ENCODE results near the gene SLCO4C1.
"Not testable (repeated sequence)": the region's sequence is repeated elsewhere in the genome, so short reads cannot be mapped to it uniquely, and the experiment has no call there.

The SLCO4C1 gene, protein sequence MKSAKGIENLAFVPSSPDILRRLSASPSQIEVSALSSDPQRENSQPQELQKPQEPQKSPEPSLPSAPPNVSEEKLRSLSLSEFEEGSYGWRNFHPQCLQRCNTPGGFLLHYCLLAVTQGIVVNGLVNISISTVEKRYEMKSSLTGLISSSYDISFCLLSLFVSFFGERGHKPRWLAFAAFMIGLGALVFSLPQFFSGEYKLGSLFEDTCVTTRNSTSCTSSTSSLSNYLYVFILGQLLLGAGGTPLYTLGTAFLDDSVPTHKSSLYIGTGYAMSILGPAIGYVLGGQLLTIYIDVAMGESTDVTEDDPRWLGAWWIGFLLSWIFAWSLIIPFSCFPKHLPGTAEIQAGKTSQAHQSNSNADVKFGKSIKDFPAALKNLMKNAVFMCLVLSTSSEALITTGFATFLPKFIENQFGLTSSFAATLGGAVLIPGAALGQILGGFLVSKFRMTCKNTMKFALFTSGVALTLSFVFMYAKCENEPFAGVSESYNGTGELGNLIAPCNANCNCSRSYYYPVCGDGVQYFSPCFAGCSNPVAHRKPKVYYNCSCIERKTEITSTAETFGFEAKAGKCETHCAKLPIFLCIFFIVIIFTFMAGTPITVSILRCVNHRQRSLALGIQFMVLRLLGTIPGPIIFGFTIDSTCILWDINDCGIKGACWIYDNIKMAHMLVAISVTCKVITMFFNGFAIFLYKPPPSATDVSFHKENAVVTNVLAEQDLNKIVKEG

GRCh38 chr5:102296178-102296817 is at the start of gene SLCO4C1:
Gene SLCO4C1, minus strand, starts transcription at chr5:102296284. Its CDS starts 22 bp downstream, at chr5:102296262.
- DNase-seq, result peak; percentile 79

DNA sequence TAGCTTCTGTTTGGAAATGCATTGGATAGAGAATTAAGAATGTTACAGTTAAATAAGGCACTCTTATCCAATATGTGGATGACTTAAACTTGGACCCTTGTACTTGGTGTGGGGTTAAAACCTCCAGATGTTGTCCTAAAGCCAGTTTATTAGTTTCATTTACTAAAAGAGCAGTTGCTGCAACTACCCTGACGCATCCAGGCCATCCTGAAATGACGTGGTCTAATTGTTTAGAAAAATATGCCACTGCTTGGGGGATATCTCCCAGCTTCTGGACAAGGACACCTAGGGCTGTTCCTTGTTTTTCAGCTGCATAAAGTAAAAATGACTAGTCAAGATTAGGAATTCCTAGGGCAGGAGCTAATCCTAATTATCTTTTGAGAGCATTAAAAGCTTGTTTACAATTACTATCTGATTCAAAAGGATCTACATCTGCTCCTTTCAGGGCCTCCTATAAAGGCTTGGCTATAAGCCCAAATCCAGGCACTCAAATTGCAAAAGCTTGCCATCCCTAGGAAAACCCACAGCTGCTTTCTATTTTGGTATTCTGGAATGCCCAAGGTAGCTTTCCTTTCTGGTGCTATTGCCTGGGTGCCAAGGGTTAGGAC is 45.7 kb upstream of the SLCO4C1 start:
- no peak for DNase-seq

- no peak for DNase-seq
These were observed 28.6 kb upstream of the SLCO4C1 start for GRCh38 chr5:102324714-102325113.

DNA sequence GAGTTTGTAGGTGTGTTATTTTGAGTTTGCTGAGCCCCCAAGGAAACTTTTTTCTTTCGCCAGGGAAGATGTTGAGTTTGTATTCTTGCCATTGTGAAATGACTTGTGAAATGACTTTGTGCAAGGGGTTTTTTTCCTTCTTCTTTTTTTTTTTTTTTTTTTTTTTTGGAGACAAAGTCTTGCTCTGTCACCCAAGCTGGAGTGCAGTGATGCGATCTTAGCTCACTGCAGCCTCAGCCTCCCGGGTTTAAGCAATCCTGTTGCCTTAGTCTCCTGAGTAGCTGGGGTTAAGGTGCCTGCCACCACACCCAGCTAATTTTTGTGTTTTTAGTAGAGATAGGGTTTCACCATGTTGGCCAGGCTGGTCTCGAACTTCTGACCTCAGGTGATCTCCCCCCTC is 22.7 kb upstream of the SLCO4C1 start:
- DNase-seq, result not testable (repeated sequence)

DNA sequence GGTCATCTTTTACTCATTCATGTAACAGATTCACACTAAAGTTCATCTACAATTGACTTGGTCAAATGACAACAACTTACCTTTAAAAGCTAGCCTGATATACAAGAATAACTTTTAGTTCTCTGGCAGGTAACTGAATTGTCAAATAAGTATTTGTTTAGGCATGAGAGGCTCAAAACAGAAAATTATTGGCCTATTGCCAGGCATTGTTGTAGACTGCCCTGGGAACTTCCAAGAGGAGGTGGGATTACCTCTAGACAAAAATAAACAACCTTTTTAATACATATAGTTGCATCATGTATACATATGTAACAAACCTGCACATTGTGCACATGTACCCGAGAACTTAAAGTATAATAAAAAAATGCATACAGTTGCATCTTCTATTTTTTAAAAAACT is 18.2 kb upstream of the SLCO4C1 start:
- DNase-seq, result no peak

- no peak for DNase-seq
These were observed 17.8 kb upstream of the SLCO4C1 start for GRCh38 chr5:102313912-102314311.

DNA sequence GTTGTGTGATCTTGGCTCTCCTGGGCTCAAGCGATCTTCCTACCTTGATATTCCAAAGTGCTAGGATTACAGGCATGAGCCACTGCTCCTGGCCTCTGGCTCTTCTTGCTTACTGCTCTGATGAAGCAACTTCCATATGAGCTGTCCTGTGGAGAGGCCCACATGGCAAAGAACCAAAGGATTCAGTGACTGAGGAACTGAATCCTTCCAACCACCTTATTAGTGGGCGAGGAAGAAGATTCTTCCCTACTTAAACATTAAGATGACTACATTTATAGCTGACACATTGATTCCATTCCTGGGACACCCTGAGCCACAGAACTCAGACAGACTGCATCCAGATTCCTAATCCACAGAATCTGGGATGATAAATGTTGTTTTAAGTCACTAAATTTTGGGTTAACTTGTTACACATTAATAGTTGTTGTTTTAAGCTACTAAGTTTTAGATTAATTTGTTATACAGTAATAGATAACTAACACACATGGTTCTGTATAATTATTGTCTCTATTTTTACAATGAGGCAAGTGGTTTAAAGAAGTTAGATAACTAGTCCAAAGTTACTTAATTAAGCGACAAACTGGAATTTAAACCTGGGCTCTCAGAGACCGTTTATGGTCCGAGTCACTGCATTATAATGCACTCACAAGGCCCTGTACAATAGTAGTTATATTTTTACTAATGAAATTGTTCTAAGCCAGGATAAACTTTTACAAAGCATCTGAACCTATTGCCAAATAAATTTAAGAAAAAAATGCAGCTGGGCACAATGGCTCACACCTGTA is 16.7 kb upstream of the SLCO4C1 start:
- DNase-seq, result no peak

DNA sequence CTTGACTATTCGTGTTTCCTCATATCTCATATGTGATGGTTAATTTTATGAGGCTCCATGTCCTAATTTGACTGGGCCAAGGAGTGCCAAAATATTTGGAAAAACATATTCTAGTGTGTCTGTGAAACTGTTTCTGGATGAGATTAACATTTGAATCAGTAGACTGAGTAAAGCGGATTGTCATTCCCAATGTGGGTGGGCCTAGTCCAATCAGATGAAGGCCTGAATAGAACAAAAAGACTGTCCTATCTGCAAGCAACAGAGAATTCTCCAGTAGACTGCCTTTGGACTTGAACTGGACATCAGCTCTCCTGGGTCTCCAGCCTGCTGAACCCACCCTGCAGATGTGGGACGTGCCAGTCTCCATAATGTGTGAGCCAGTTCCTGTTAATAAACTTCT is 13.5 kb upstream of the SLCO4C1 start:
- no peak for DNase-seq

DNA sequence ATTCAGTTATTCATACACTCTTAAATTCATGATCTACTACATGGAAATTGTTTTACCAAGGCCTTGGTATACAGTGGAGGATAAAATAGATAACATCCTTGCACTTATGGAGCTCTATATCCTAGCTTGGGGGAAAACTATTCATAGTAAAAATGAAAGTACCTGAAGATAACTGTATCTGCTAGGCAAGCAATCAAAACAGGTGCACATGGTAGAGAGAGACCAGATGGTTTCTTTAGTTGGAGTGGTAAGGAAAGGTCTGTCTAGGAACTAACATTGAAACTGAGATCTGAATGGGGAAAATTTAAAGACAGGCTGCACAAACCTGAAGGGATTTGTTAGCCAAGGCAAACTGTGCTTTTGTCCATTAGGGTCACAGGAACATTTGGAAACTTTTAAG is 11.1 kb upstream of the SLCO4C1 start:
- no peak for DNase-seq

- DNase-seq, result no peak
These were observed 10.0 kb upstream of the SLCO4C1 start for GRCh38 chr5:102306121-102306520.

GRCh38 chr5:102295534-102296177 is 428 bp downstream of the SLCO4C1 start:
- DNase-seq, result no peak

DNA sequence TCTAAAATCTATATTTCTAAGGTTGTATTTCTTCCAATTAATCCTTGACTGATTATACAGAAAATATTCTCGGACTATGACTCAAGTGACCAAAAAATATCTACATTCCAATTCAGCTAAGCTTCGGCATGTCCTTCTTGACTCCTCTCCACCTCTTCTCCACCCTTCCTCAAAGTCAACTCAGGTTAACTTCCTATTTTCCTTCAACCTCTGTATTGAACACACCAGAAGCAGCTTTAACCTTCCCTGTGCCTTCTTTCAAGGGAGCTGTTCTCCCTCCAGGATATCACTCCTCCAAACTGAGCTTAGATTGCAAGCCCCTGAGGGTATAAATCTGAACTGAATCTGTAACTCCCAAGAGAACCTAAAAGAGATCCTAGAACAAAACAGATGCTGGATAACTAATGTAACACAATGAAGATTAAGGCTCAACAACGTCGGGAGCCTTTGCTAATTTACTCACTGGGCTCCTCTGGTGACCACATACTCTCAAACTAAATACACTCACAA is 1.1 kb downstream of the SLCO4C1 start:
- DNase-seq, result no peak

DNA sequence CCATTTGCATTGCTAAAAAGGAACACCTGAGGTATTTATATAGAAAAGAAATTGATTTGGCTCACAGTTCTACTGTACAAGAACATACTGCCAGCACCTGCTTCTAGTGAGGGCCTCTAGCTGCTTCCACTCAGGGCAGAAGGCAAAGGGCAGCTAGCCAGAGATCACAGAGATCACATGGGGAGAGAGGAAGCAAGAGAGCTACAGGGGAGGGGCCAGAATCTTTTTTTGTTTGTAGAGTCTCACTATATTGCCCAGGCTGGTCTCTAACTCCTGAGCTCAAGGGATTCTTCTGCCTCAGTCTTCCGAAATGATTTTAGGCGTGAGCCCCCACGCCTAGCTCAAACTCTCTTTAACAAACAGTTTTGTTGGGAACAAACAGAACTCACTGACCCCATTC is 6.1 kb downstream of the SLCO4C1 start:
- DNase-seq, result no peak

DNA sequence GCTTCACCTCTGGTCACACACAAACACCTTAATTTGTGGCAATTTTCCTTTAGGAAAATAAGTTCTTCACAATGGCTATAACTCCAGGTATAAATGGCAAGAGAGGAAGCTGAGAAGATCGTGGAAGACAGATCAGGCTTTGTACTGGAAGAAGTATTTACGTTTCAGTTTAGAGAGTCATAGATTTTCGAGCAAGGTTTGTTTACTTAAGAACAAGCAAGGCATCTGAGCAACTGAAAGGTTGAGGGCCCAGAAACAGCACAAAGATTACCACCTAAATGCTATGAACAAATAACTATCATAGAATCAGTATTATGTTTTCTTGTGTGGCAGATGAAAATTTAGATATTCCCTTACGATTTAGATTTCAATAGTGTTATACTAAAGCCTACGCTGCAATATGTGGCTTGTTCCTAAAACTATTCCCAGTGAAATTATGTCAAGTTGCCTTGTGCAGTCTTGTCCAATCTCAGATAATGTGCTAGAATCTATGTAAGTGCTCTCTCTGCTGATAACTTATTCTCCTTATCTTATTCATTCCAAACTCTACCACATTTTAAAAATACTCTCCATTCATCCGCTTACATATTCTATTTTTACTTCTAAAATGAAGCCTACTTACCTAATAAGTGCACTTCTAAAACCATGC is 6.7 kb downstream of the SLCO4C1 start:
- no peak for DNase-seq

- DNase-seq, result no peak
These were observed 7.5 kb downstream of the SLCO4C1 start for GRCh38 chr5:102288630-102289029.

GRCh38 chr5:102286476-102286875 is 9.6 kb downstream of the SLCO4C1 start:
- DNase-seq, result no peak

- no peak for DNase-seq
These were observed 12.8 kb downstream of the SLCO4C1 start for GRCh38 chr5:102283102-102283797.

- no peak for DNase-seq
These were observed 16.4 kb downstream of the SLCO4C1 start for GRCh38 chr5:102279711-102280110.

DNA sequence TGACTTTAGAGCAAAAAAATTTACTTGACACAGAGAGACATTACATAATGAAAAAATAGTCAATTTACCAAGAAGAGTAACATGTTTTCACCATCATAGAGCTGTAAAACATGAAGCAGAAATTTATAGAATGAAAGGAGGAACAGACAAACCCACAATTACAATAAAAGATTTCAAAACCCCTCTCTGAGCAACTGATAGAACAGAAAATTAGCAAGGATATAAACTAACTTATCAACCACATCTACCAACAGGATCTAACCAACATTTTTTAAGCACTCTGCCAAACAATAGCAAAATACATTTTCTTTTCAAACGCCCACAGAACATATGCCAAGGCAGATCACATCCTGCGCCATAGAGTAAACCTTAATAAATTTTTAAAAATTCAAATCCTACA is 17.9 kb downstream of the SLCO4C1 start:
- no peak for DNase-seq

DNA sequence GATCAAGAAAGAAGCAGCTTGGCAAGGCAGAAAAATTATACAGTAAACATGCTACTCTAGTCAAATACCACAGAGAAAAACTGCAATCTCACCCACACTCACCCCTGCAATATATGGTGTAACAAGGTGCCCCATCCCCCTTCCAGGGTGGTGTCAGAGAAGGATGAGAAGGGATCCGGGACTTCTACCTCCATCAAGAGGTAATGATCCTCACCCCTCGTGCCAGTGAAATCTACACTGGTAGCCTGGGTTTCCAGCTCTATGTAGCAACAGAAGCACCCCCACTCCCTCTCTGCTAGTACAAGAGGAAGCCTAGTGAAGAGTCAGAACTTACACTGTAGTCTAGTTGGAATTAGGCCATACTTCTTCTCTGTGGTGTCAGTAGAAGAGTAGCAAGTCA is 18.9 kb downstream of the SLCO4C1 start:
- DNase-seq, result no peak

DNA sequence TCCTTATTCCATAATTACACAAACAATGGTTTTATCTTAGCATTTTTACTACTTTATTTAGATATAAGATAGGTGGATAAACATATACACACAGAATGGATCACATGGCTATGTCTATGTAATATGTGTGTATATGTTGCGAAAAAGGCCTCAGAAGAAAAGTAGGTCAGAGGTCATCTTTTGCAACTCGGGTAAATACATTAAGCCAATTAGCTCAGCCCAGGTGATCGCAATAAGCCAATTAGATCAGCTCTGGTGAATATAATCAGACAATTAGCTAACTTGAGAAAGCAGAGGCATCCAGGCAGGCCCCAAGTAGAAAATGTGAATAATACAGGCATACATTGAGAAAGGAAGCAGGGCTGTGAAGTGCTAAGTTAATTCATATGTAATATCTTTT is 24.3 kb downstream of the SLCO4C1 start:
- DNase-seq, result no peak

Data from CD4-positive, alpha-beta T cell treated with Interferon alpha-2 for 1 hour (primary cell).